ENCODE measurements around the gene ASXL1. TPM values are rescaled to one million over a fixed set of nuclear protein-coding genes. Genes with fewer than 3 reads are reported as not detected.
A peak's percentile ranks its signal among the peaks of the same experiment; 100 is the strongest.

The ASXL1 gene
- total and polyA plus RNA-seq, 10 of the 15 experiments (the other 5 are each of a cell fraction or from before 2014, with no cell fraction given): 11.0 to 87.6 (median 56.8) TPM

DNA sequence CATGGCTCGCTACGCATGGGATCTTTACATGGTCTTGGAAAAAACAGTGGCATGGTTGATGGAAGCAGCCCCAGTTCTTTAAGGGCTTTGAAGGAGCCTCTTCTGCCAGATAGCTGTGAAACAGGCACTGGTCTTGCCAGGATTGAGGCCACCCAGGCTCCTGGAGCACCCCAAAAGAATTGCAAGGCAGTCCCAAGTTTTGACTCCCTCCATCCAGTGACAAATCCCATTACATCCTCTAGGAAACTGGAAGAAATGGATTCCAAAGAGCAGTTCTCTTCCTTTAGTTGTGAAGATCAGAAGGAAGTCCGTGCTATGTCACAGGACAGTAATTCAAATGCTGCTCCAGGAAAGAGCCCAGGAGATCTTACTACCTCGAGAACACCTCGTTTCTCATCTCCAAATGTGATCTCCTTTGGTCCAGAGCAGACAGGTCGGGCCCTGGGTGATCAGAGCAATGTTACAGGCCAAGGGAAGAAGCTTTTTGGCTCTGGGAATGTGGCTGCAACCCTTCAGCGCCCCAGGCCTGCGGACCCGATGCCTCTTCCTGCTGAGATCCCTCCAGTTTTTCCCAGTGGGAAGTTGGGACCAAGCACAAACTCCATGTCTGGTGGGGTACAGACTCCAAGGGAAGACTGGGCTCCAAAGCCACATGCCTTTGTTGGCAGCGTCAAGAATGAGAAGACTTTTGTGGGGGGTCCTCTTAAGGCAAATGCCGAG, 78.2 kb downstream of the ASXL1 start:
- intact Hi-C loops (cut with micrococcal nuclease; ENCODE audit: unreplicated experiment): no loop called here
- FAIRE-seq (no peak), DNase-seq (ENCODE audit: low read depth, low spot score) (no peak), ATAC-seq (no peak)
- no peaks in the 10 kb centered on the region; the same call in 1 of the 2 replicates for H4K20me1 ChIP-seq (ENCODE audit: control insufficient read depth, insufficient read depth)
- H3K4me1 ChIP-seq (ENCODE audit: control insufficient read depth, insufficient read depth, low read length): no peaks in the 10 kb centered on the region
- no peak overlapping the region for H3K4me3 ChIP-seq
- no peak overlapping the region for H3K27ac ChIP-seq (ENCODE audit: control insufficient read depth, insufficient read depth)
- H3K79me2 ChIP-seq (ENCODE audit: control insufficient read depth, insufficient read depth, low read length): no peaks in the 10 kb centered on the region
- ChIA-PET CTCF (interaction anchor here (0.6 kb wide), 1 partner anchor 215 kb away, joined by 3 read pairs; no protein-coding TSS in a partner anchor), POLR2A (no interaction called here), RAD21 (ENCODE audit: unreplicated experiment) (no interaction called here), SMC1A (ENCODE audit: uncharacterized antibody, unreplicated experiment) (interaction anchor here (0.8 kb wide), 1 partner anchor 12 kb away, joined by 3 read pairs; no protein-coding TSS in a partner anchor)
- TF ChIP-seq POLR2A (IDR thresholded peaks at IDR 0.05; ENCODE audit: low read depth, low read length): peak; percentile 27; the same call in 1 of the 2 replicates
- TF ChIP-seq, protein P1, sequence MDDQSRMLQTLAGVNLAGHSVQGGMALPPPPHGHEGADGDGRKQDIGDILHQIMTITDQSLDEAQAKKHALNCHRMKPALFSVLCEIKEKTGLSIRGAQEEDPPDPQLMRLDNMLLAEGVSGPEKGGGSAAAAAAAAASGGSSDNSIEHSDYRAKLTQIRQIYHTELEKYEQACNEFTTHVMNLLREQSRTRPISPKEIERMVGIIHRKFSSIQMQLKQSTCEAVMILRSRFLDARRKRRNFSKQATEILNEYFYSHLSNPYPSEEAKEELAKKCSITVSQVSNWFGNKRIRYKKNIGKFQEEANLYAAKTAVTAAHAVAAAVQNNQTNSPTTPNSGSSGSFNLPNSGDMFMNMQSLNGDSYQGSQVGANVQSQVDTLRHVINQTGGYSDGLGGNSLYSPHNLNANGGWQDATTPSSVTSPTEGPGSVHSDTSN (IDR thresholded peaks at IDR 0.05; ENCODE audit: insufficient replicate concordance, low read depth, low read length): no peak
- H3K4me2 ChIP-seq (ENCODE audit: control insufficient read depth, insufficient read depth): no peak overlapping the region
- peaks cover 42 to 58% of the 10 kb centered on the region in 2 experiments for H3K36me3 ChIP-seq (ENCODE audit: control insufficient read depth in 2 of 2, insufficient read depth in 2 of 2, low read length in 1 of 2)
- WGBS (ENCODE audit: insufficient coverage, insufficient replicate concordance, low lambda C conversion rate, missing lambda C conversion rate): 89% methylated on average over 11 of the region's 11 CpGs
- no peak overlapping the region for H3K9ac ChIP-seq (ENCODE audit: control insufficient read depth, insufficient read depth, low read length)
- BruUV-seq (replicated peaks): no TSS peak
- in situ Hi-C loops (cut with MboI): no loop called here
- H3K9me3 ChIP-seq (replicated peaks; ENCODE audit: control insufficient read depth, insufficient read depth, low read length): no peaks in the 10 kb centered on the region
- H3K27me3 ChIP-seq (replicated peaks in 1 of 2; ENCODE audit: control insufficient read depth in 2 of 2, insufficient read depth in 2 of 2, low read length in 1 of 2): no peaks in the 10 kb centered on the region
- no peak overlapping the region for H2AFZ ChIP-seq (ENCODE audit: control insufficient read depth, low read depth, low read length)

DNA sequence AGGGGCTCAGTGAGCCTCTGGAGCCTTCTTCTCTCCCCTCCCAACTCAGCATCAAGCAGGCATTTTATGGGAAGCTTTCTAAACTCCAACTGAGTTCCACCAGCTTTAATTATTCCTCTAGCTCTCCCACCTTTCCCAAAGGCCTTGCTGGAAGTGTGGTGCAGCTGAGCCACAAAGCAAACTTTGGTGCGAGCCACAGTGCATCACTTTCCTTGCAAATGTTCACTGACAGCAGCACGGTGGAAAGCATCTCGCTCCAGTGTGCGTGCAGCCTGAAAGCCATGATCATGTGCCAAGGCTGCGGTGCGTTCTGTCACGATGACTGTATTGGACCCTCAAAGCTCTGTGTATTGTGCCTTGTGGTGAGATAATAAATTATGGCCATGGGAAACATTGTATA, 78.8 kb downstream of the ASXL1 start:
- 99% methylated on average over 7 of the region's 7 CpGs for WGBS (ENCODE audit: insufficient coverage, insufficient replicate concordance, low lambda C conversion rate, missing lambda C conversion rate)
- no peak overlapping the region for H2AFZ ChIP-seq (ENCODE audit: control insufficient read depth, low read depth, low read length)
- H3K27me3 ChIP-seq (replicated peaks in 1 of 2; ENCODE audit: control insufficient read depth in 2 of 2, insufficient read depth in 2 of 2, low read length in 1 of 2): no peaks in the 10 kb centered on the region
- H3K79me2 ChIP-seq (ENCODE audit: control insufficient read depth, insufficient read depth, low read length): no peaks in the 10 kb centered on the region
- H4K20me1 ChIP-seq (ENCODE audit: control insufficient read depth, insufficient read depth): no peaks in the 10 kb centered on the region; the same call in 1 of the 2 replicates
- H3K4me1 ChIP-seq (ENCODE audit: control insufficient read depth, insufficient read depth, low read length): no peaks in the 10 kb centered on the region
- ChIA-PET CTCF (no interaction called here), POLR2A (no interaction called here), RAD21 (ENCODE audit: unreplicated experiment) (no interaction called here), SMC1A (ENCODE audit: uncharacterized antibody, unreplicated experiment) (interaction anchor here (0.8 kb wide), 1 partner anchor 13 kb away, joined by 3 read pairs; no protein-coding TSS in a partner anchor)
- ATAC-seq (no peak), FAIRE-seq (no peak), DNase-seq (ENCODE audit: low read depth, low spot score) (no peak)
- no TSS peak for BruUV-seq (replicated peaks)
- H3K9ac ChIP-seq (ENCODE audit: control insufficient read depth, insufficient read depth, low read length): no peak overlapping the region
- in situ Hi-C loops (cut with MboI) (no loop called here), intact Hi-C loops (cut with micrococcal nuclease; ENCODE audit: unreplicated experiment) (no loop called here)
- TF ChIP-seq POLR2A (IDR thresholded peaks at IDR 0.05; ENCODE audit: low read depth, low read length): 0 out of 2 replicates have a peak, but pooled peaks have one; percentile 8
- TF ChIP-seq, protein P2, sequence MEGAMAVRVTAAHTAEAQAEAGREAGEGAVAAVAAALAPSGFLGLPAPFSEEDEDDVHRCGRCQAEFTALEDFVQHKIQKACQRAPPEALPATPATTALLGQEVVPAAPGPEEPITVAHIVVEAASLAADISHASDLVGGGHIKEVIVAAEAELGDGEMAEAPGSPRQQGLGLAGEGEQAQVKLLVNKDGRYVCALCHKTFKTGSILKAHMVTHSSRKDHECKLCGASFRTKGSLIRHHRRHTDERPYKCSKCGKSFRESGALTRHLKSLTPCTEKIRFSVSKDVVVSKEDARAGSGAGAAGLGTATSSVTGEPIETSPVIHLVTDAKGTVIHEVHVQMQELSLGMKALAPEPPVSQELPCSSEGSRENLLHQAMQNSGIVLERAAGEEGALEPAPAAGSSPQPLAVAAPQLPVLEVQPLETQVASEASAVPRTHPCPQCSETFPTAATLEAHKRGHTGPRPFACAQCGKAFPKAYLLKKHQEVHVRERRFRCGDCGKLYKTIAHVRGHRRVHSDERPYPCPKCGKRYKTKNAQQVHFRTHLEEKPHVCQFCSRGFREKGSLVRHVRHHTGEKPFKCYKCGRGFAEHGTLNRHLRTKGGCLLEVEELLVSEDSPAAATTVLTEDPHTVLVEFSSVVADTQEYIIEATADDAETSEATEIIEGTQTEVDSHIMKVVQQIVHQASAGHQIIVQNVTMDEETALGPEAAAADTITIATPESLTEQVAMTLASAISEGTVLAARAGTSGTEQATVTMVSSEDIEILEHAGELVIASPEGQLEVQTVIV (IDR thresholded peaks at IDR 0.05; ENCODE audit: borderline replicate concordance, partially characterized antibody): no peak
- no peak overlapping the region for H3K4me3 ChIP-seq
- H3K27ac ChIP-seq (ENCODE audit: control insufficient read depth, insufficient read depth): no peak overlapping the region
- peaks cover 39 to 52% of the 10 kb centered on the region in 2 experiments for H3K36me3 ChIP-seq (ENCODE audit: control insufficient read depth in 2 of 2, insufficient read depth in 2 of 2, low read length in 1 of 2)
- no peaks in the 10 kb centered on the region for H3K9me3 ChIP-seq (replicated peaks; ENCODE audit: control insufficient read depth, insufficient read depth, low read length)
- H3K4me2 ChIP-seq (ENCODE audit: control insufficient read depth, insufficient read depth): no peak overlapping the region
